ENCODE results near the gene ARHGAP8. TPM values are rescaled to one million over a fixed set of nuclear protein-coding genes. Genes with fewer than 3 reads are reported as not detected.

The ARHGAP8 gene
- total RNA-seq, 1 donor from 2014 or later = 0.49 TPM

DNA sequence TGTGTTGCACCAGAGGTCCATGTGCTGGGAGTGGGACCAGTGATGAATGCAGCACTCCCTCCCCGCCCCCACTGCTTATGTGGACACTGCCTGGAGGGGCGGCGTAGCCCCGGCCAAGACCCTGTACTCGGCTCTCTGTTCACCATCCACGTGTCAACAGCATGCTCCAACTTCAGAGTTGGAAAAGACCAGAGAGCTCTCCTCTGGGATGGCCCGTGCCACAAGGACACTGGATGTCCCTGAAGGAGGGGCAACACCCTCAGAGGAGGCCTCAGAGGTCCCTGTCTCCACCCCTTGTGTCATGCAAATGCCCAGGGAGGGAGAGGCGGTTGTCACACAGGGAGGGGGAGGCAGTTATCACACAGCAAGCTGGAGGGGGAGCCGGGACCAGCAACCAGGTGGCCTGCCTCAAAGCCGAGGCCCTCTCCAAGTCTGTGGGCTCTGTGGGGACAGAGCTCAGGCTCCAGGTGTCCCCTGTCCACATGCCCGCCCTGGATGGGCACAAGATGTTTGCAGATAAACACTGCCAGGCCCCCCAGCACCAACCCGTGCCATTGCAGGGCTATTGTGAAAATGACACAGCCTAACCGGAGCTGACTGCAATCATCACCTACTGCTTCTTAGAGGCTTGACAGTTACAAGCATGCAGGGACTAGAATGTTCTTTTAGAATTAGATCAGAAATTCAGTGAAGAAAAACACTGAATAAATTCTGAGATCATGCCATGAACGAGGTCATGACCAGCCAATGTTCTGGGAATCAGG, 136.3 kb downstream of the ARHGAP8 start:
- CTCF ChIA-PET = no interaction called here
- Mint-ChIP-seq H3K4me3 (no peak overlapping the region), H3K36me3 (ENCODE audit: low read depth) (no peaks in the 10 kb centered on the region), H3K9me3 (no peaks in the 10 kb centered on the region), H3K4me1 (no peaks in the 10 kb centered on the region), H3K27me3 (no peaks in the 10 kb centered on the region), H3K27ac (no peak overlapping the region)
- intact Hi-C loops (cut with micrococcal nuclease) = no loop called here
- no peak for ATAC-seq (ENCODE audit: low read depth)
- POLR2A ChIA-PET = no interaction called here
- DNase-seq = no peak
- TF ChIP-seq, protein P1, sequence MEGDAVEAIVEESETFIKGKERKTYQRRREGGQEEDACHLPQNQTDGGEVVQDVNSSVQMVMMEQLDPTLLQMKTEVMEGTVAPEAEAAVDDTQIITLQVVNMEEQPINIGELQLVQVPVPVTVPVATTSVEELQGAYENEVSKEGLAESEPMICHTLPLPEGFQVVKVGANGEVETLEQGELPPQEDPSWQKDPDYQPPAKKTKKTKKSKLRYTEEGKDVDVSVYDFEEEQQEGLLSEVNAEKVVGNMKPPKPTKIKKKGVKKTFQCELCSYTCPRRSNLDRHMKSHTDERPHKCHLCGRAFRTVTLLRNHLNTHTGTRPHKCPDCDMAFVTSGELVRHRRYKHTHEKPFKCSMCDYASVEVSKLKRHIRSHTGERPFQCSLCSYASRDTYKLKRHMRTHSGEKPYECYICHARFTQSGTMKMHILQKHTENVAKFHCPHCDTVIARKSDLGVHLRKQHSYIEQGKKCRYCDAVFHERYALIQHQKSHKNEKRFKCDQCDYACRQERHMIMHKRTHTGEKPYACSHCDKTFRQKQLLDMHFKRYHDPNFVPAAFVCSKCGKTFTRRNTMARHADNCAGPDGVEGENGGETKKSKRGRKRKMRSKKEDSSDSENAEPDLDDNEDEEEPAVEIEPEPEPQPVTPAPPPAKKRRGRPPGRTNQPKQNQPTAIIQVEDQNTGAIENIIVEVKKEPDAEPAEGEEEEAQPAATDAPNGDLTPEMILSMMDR (IDR thresholded peaks at IDR 0.05) = no peak

- Mint-ChIP-seq H3K4me1 (no peaks in the 10 kb centered on the region), H3K27ac (no peak overlapping the region), H3K36me3 (ENCODE audit: low read depth) (no peaks in the 10 kb centered on the region), H3K9me3 (no peaks in the 10 kb centered on the region), H3K27me3 (no peaks in the 10 kb centered on the region), H3K4me3 (no peak overlapping the region)
- intact Hi-C loops (cut with micrococcal nuclease) = no loop called here
- TF ChIP-seq, protein P1 (IDR thresholded peaks at IDR 0.05) = no peak
- CTCF ChIA-PET = no interaction called here
- POLR2A ChIA-PET = no interaction called here
- ATAC-seq (ENCODE audit: low read depth) = no peak
- no peak for DNase-seq
Measured at GRCh38 chr22:44889255-44889878, 137.0 kb downstream of the ARHGAP8 start.

- Mint-ChIP-seq H3K27me3 (no peaks in the 10 kb centered on the region), H3K4me3 (no peak overlapping the region), H3K4me1 (no peaks in the 10 kb centered on the region), H3K36me3 (ENCODE audit: low read depth) (no peaks in the 10 kb centered on the region), H3K9me3 (no peaks in the 10 kb centered on the region), H3K27ac (no peak overlapping the region)
- ATAC-seq (ENCODE audit: low read depth) = no peak
- TF ChIP-seq, protein P1 (IDR thresholded peaks at IDR 0.05) = no peak
- intact Hi-C loops (cut with micrococcal nuclease) = no loop called here
- CTCF ChIA-PET = no interaction called here
- DNase-seq = no peak
- POLR2A ChIA-PET = no interaction called here
Measured at GRCh38 chr22:44890416-44891292, 138.3 kb downstream of the ARHGAP8 start.

DNA sequence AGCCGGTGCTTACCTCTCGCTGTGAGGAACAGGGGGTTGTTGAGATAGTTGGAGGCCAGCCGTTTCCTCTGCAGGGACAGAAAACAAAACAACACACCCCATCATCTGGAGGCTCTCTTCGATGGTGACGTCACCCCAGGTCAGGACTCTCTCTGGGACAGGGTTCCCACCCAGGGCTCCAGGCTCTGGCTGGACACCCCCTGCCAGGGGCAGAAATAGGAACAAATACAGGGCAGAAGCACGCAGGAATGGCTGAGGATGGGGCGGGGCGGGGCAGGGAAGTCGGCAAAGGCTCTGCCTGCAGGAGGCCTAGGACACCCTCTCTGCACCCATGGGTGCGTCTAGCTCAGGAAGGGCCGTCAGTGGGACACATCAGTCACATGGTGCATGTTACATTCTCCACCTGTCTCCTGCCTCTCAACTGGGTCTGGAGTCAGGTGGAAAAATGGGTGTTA, 138.9 kb downstream of the ARHGAP8 start:
- Mint-ChIP-seq H3K27ac (no peak overlapping the region), H3K36me3 (ENCODE audit: low read depth) (no peaks in the 10 kb centered on the region), H3K27me3 (no peaks in the 10 kb centered on the region), H3K9me3 (no peaks in the 10 kb centered on the region), H3K4me3 (no peak overlapping the region), H3K4me1 (no peaks in the 10 kb centered on the region)
- ChIA-PET CTCF (no interaction called here), POLR2A (no interaction called here)
- intact Hi-C loops (cut with micrococcal nuclease) = no loop called here
- ATAC-seq (ENCODE audit: low read depth) = no peak
- TF ChIP-seq, protein P1 (IDR thresholded peaks at IDR 0.05) = no peak
- no peak for DNase-seq

DNA sequence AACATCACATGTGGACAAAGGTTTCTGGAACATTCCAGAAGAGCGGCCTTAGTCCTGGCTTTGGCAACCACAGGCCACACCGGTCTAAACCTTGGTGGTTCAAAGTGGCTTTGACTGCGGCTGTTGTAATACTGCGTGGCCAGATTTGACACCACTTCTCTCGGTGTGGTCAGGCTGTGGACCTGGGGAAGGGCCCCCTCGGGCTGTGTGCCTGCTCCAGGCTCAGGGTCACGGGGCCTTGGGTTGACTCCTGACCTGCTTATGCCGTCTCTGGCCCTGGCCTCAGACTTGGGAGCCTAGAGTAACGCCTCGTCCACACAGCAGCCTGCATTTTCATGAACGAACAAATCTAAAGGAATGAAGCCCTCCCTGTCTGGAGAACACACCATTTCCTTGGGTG, 139.4 kb downstream of the ARHGAP8 start:
- intact Hi-C loops (cut with micrococcal nuclease) = no loop called here
- CTCF ChIA-PET = no interaction called here
- TF ChIP-seq, protein P1 (IDR thresholded peaks at IDR 0.05) = no peak
- H3K9me3 Mint-ChIP-seq = no peaks in the 10 kb centered on the region
- POLR2A ChIA-PET = no interaction called here
- H3K4me3 Mint-ChIP-seq = no peak overlapping the region
- H3K27ac Mint-ChIP-seq = no peak overlapping the region
- DNase-seq (no peak), ATAC-seq (ENCODE audit: low read depth) (no peak)
- H3K27me3 Mint-ChIP-seq = no peaks in the 10 kb centered on the region
- H3K4me1 Mint-ChIP-seq = no peaks in the 10 kb centered on the region
- H3K36me3 Mint-ChIP-seq (ENCODE audit: low read depth) = no peaks in the 10 kb centered on the region
